ENCODE measurements around the gene PPME1.

PPME1 gene

GRCh38 chr11:74206746-74207145, 35.7 kb downstream of the PPME1 start:
- Histone ChIP-seq H2BK12ac (ENCODE audit: low read length) (no peak overlapping the region), H4K91ac (ENCODE audit: low read depth, low read length) (no peak overlapping the region), H4K12ac (ENCODE audit: low read depth, low read length) (no peak overlapping the region), H3K23ac (ENCODE audit: low read length) (no peak overlapping the region), H4K8ac (ENCODE audit: low read depth, low read length) (no peak overlapping the region), H3K27me3 (ENCODE audit: insufficient read depth, low read length) (no peaks in the 10 kb centered on the region), H3K4ac (ENCODE audit: low read depth, low read length) (no peak overlapping the region), H3K9ac (ENCODE audit: low read length) (no peak overlapping the region), H3K14ac (ENCODE audit: low read length) (no peak overlapping the region), H3K4me2 (ENCODE audit: low read length) (no peak overlapping the region), H2BK120ac (ENCODE audit: insufficient read depth, low read length, poor library complexity) (no peak overlapping the region), H3K9me3 (ENCODE audit: insufficient read depth, low read depth, low read length) (no peaks in the 10 kb centered on the region), H3K4me1 (ENCODE audit: control insufficient read depth in 1 of 2, insufficient read depth in 2 of 2, low read length in 2 of 2) (no peaks in the 10 kb centered on the region), H3K18ac (ENCODE audit: low read length) (no peak overlapping the region), H3K79me2 (ENCODE audit: control insufficient read depth, insufficient read depth, low read length, poor library complexity) (no peaks in the 10 kb centered on the region), H2AFZ (ENCODE audit: insufficient read depth, low read length, poor library complexity) (no peak overlapping the region), H3K79me1 (ENCODE audit: low read length) (no peaks in the 10 kb centered on the region), H2AK5ac (ENCODE audit: low read length) (no peak overlapping the region), H3K36me3 (ENCODE audit: control insufficient read depth in 1 of 2, insufficient read depth in 2 of 2, low read length in 2 of 2) (peaks cover 4 to 11% of the 10 kb centered on the region in 2 experiments), H3K4me3 (ENCODE audit: low read depth, low read length) (no peak overlapping the region), H2BK5ac (ENCODE audit: low read depth, low read length, poor library complexity) (no peak overlapping the region), H3K27ac (ENCODE audit: low read depth, low read length) (no peak overlapping the region)
- WGBS (ENCODE audit: extremely low coverage, insufficient coverage, insufficient read length) = no CpG with 5 or more reads among the region's 1 CpG
- no peak for DNase-seq

- Histone ChIP-seq H4K12ac (ENCODE audit: low read depth, low read length) (no peak overlapping the region), H3K9ac (ENCODE audit: low read length) (no peak overlapping the region), H3K18ac (ENCODE audit: low read length) (no peak overlapping the region), H3K23ac (ENCODE audit: low read length) (no peak overlapping the region), H3K4me3 (ENCODE audit: low read depth, low read length) (no peak overlapping the region), H3K79me2 (ENCODE audit: control insufficient read depth, insufficient read depth, low read length, poor library complexity) (no peaks in the 10 kb centered on the region), H3K4me2 (ENCODE audit: low read length) (no peak overlapping the region), H4K91ac (ENCODE audit: low read depth, low read length) (no peak overlapping the region), H3K4me1 (ENCODE audit: control insufficient read depth in 1 of 2, insufficient read depth in 2 of 2, low read length in 2 of 2) (no peaks in the 10 kb centered on the region), H3K4ac (ENCODE audit: low read depth, low read length) (no peak overlapping the region), H3K79me1 (ENCODE audit: low read length) (no peaks in the 10 kb centered on the region), H3K14ac (ENCODE audit: low read length) (no peak overlapping the region), H3K9me3 (ENCODE audit: insufficient read depth, low read depth, low read length) (no peaks in the 10 kb centered on the region), H2BK12ac (ENCODE audit: low read length) (no peak overlapping the region), H3K36me3 (ENCODE audit: control insufficient read depth in 1 of 2, insufficient read depth in 2 of 2, low read length in 2 of 2) (peaks cover 9 to 18% of the 10 kb centered on the region in 2 experiments), H2AFZ (ENCODE audit: insufficient read depth, low read length, poor library complexity) (no peak overlapping the region), H3K27me3 (ENCODE audit: insufficient read depth, low read length) (no peaks in the 10 kb centered on the region), H4K8ac (ENCODE audit: low read depth, low read length) (no peak overlapping the region), H2AK5ac (ENCODE audit: low read length) (no peak overlapping the region), H2BK120ac (ENCODE audit: insufficient read depth, low read length, poor library complexity) (no peak overlapping the region), H3K27ac (ENCODE audit: low read depth, low read length) (no peak overlapping the region), H2BK5ac (ENCODE audit: low read depth, low read length, poor library complexity) (no peak overlapping the region)
- no peak for DNase-seq
Observed at GRCh38 chr11:74208507-74208906, 37.4 kb downstream of the PPME1 start.

GRCh38 chr11:74212533-74212932, 41.4 kb downstream of the PPME1 start:
- Histone ChIP-seq H3K14ac (ENCODE audit: low read length) (no peak overlapping the region), H3K9ac (ENCODE audit: low read length) (no peak overlapping the region), H2BK120ac (ENCODE audit: insufficient read depth, low read length, poor library complexity) (no peak overlapping the region), H3K4me2 (ENCODE audit: low read length) (no peak overlapping the region), H2BK12ac (ENCODE audit: low read length) (no peak overlapping the region), H2AFZ (ENCODE audit: insufficient read depth, low read length, poor library complexity) (no peak overlapping the region), H3K4me1 (ENCODE audit: control insufficient read depth in 1 of 2, insufficient read depth in 2 of 2, low read length in 2 of 2) (no peaks in the 10 kb centered on the region), H2AK5ac (ENCODE audit: low read length) (no peak overlapping the region), H3K4me3 (ENCODE audit: low read depth, low read length) (no peak overlapping the region), H3K79me2 (ENCODE audit: control insufficient read depth, insufficient read depth, low read length, poor library complexity) (no peaks in the 10 kb centered on the region), H3K36me3 (ENCODE audit: control insufficient read depth in 1 of 2, insufficient read depth in 2 of 2, low read length in 2 of 2) (peaks cover 9 to 16% of the 10 kb centered on the region in 2 experiments), H3K79me1 (ENCODE audit: low read length) (no peaks in the 10 kb centered on the region), H3K4ac (ENCODE audit: low read depth, low read length) (no peak overlapping the region), H3K27me3 (ENCODE audit: insufficient read depth, low read length) (no peaks in the 10 kb centered on the region), H3K23ac (ENCODE audit: low read length) (no peak overlapping the region), H2BK5ac (ENCODE audit: low read depth, low read length, poor library complexity) (no peak overlapping the region), H3K9me3 (ENCODE audit: insufficient read depth, low read depth, low read length) (no peaks in the 10 kb centered on the region), H3K27ac (ENCODE audit: low read depth, low read length) (no peak overlapping the region), H4K8ac (ENCODE audit: low read depth, low read length) (no peak overlapping the region), H4K91ac (ENCODE audit: low read depth, low read length) (no peak overlapping the region), H4K12ac (ENCODE audit: low read depth, low read length) (no peak overlapping the region), H3K18ac (ENCODE audit: low read length) (no peak overlapping the region)
- no peak for DNase-seq
- no CpG with 5 or more reads among the region's 2 CpGs for WGBS (ENCODE audit: extremely low coverage, insufficient coverage, insufficient read length)

- Histone ChIP-seq H2BK12ac (ENCODE audit: low read length) (no peak overlapping the region), H2BK120ac (ENCODE audit: insufficient read depth, low read length, poor library complexity) (no peak overlapping the region), H3K4me2 (ENCODE audit: low read length) (no peak overlapping the region), H3K27ac (ENCODE audit: low read depth, low read length) (no peak overlapping the region), H4K12ac (ENCODE audit: low read depth, low read length) (no peak overlapping the region), H4K91ac (ENCODE audit: low read depth, low read length) (no peak overlapping the region), H4K8ac (ENCODE audit: low read depth, low read length) (no peak overlapping the region), H3K14ac (ENCODE audit: low read length) (no peak overlapping the region), H3K23ac (ENCODE audit: low read length) (no peak overlapping the region), H3K9me3 (ENCODE audit: insufficient read depth, low read depth, low read length) (no peaks in the 10 kb centered on the region), H3K4ac (ENCODE audit: low read depth, low read length) (no peak overlapping the region), H3K4me3 (ENCODE audit: low read depth, low read length) (no peak overlapping the region), H3K9ac (ENCODE audit: low read length) (no peak overlapping the region), H2AFZ (ENCODE audit: insufficient read depth, low read length, poor library complexity) (no peak overlapping the region), H2AK5ac (ENCODE audit: low read length) (no peak overlapping the region), H3K27me3 (ENCODE audit: insufficient read depth, low read length) (no peaks in the 10 kb centered on the region), H2BK5ac (ENCODE audit: low read depth, low read length, poor library complexity) (no peak overlapping the region), H3K79me1 (ENCODE audit: low read length) (no peaks in the 10 kb centered on the region), H3K36me3 (ENCODE audit: control insufficient read depth in 1 of 2, insufficient read depth in 2 of 2, low read length in 2 of 2) (peaks cover 2 to 3% of the 10 kb centered on the region in 2 experiments), H3K4me1 (ENCODE audit: control insufficient read depth in 1 of 2, insufficient read depth in 2 of 2, low read length in 2 of 2) (no peaks in the 10 kb centered on the region), H3K18ac (ENCODE audit: low read length) (no peak overlapping the region), H3K79me2 (ENCODE audit: control insufficient read depth, insufficient read depth, low read length, poor library complexity) (no peaks in the 10 kb centered on the region)
- peak; percentile 72 to 98 for DNase-seq
- WGBS (ENCODE audit: extremely low coverage, insufficient coverage, insufficient read length) = no CpG with 5 or more reads among the region's 1 CpG
Observed at GRCh38 chr11:74220376-74220775, 49.3 kb downstream of the PPME1 start.

Measured in trophoblast cell (in vitro differentiated cells and primary cell).